ENCODE measurements around the gene ZNF398.
A peak's percentile ranks its signal among the peaks of the same experiment; 100 is the strongest.

ZNF398 gene

DNA sequence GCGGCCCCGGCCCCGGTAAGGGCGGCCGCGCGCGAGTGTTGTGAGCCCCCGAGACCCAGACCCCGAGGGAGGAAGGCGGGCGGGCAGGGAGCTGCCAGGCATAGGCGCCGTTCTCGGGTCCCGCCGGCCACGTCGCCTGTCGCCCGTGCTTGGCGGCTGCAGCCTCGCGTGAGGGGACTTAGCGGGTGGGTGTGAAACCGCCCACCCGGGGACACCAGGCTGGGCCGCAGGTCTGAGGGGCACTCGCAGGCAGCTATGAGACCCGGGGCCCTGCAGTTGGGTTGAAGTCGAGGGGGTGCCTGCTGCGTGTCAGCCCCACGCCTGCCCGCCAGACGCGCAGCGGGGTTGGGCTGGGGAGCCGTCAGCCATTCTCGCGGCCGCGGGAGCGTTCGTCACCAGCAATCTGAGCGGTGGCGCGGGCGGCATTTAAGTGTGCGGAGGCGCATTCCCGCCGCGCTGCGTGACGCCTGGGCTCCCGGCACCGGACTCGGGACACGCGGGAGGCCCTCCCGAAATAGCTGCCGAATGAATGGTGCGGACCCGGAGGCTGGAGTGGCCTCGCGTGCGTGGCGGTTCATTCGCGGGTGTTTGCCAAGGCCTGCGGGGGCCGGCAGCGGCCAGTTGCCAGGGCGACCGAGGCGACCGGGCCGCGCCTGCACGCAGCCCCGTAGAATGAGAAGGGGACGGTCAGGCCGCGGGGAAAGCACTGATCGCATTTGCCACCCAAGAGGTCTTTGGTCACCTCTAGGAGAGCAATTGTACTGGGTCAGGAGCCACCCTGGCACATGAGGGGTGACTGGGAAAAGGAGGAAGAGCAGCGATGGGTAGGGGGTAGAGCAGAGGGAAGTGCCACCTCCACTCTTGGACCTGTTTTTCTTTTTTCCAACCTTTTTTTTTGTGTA lies 750 bp downstream of the ZNF398 start:
- H3K4me1 ChIP-seq (ENCODE audit: control insufficient read depth in 5 of 5, insufficient read depth in 5 of 5, low read length in 5 of 5), result peaks cover 2 to 24% (median 19%) of the 10 kb centered on the region in 5 donors
- H3K36me3 ChIP-seq (ENCODE audit: control insufficient read depth in 5 of 5, insufficient read depth in 5 of 5, low read length in 5 of 5), result no peaks in the 10 kb centered on the region
- peak overlapping the region; percentile 84 for H3K27ac ChIP-seq (ENCODE audit: low read depth, low read length)
- H3K9ac ChIP-seq (ENCODE audit: low read length in 5 of 5), result peak overlapping the region; percentile 80 to 91 (median 86)
- H3K9me3 ChIP-seq (ENCODE audit: control insufficient read depth in 5 of 5, low read length in 5 of 5), result no peaks in the 10 kb centered on the region
- H3K27me3 ChIP-seq (ENCODE audit: control insufficient read depth in 5 of 5, insufficient read depth in 4 of 5, low read length in 5 of 5), result no peaks in the 10 kb centered on the region
- peak overlapping the region; percentile 80 to 95 (median 91) for H3K4me3 ChIP-seq (ENCODE audit: low read depth in 1 of 5, low read length in 5 of 5)

DNA sequence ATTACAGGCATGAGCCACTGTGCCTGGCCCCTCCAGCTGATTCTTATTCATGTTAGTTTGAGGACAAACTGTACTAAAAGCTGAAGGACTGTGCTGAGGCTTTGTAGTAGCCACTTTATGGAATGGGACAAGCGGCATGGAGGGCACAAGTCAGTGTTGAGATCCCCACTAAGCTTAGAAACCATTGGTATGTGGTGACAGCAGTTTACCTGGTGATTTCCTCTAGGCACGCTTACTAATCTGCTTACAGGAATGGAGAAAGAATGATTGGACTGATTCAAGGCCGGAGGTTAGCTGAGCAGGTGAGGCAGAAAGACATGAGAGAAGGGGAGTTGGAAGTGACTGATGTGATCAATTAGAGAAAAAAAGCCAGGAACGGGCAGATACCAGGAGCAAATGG lies 3.7 kb downstream of the ZNF398 start:
- H3K27me3 ChIP-seq (ENCODE audit: control insufficient read depth in 5 of 5, insufficient read depth in 4 of 5, low read length in 5 of 5), result no peaks in the 10 kb centered on the region
- no peak overlapping the region for H3K4me3 ChIP-seq (ENCODE audit: low read depth in 1 of 5, low read length in 5 of 5)
- H3K9ac ChIP-seq (ENCODE audit: low read length in 5 of 5), result no peak overlapping the region
- peaks cover 2 to 22% (median 18%) of the 10 kb centered on the region in 5 donors for H3K4me1 ChIP-seq (ENCODE audit: control insufficient read depth in 5 of 5, insufficient read depth in 5 of 5, low read length in 5 of 5)
- peaks cover 0 to 20% (median 8%) of the 10 kb centered on the region in 5 donors for H3K36me3 ChIP-seq (ENCODE audit: control insufficient read depth in 5 of 5, insufficient read depth in 5 of 5, low read length in 5 of 5)
- H3K27ac ChIP-seq (ENCODE audit: low read depth, low read length), result no peak overlapping the region
- H3K9me3 ChIP-seq (ENCODE audit: control insufficient read depth in 5 of 5, low read length in 5 of 5), result no peaks in the 10 kb centered on the region

DNA sequence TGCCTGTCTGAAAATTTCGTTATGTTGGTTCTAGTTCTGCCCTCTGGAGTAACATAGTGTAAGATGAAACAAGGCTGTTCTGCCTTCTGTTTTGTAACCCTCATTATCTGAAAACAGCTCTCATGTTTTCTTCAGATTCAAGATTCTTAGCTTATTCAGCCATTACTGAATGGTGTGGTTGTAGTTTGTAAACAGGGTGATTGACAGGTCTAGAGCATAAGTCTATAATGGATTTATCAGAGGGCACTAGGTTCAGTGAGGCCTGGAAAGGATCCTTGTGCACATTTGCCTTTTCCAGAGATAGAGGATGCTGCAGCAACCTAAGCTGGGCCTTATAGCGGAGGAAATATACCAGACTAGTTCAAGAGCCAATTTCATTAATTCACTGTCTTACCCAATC lies 6.1 kb downstream of the ZNF398 start:
- no peak overlapping the region for H3K4me3 ChIP-seq (ENCODE audit: low read depth in 1 of 5, low read length in 5 of 5)
- no peak overlapping the region for H3K9ac ChIP-seq (ENCODE audit: low read length in 5 of 5)
- H3K36me3 ChIP-seq (ENCODE audit: control insufficient read depth in 5 of 5, insufficient read depth in 5 of 5, low read length in 5 of 5), result peaks cover 0 to 27% (median 14%) of the 10 kb centered on the region in 5 donors
- H3K9me3 ChIP-seq (ENCODE audit: control insufficient read depth in 5 of 5, low read length in 5 of 5), result no peaks in the 10 kb centered on the region
- H3K27me3 ChIP-seq (ENCODE audit: control insufficient read depth in 5 of 5, insufficient read depth in 4 of 5, low read length in 5 of 5), result no peaks in the 10 kb centered on the region
- H3K27ac ChIP-seq (ENCODE audit: low read depth, low read length), result no peak overlapping the region
- peaks cover 2 to 6% (median 5%) of the 10 kb centered on the region in 5 donors for H3K4me1 ChIP-seq (ENCODE audit: control insufficient read depth in 5 of 5, insufficient read depth in 5 of 5, low read length in 5 of 5)

GRCh38 chr7:149154056-149154455 lies 6.8 kb downstream of the ZNF398 start:
- no peak overlapping the region for H3K9ac ChIP-seq (ENCODE audit: low read length in 5 of 5)
- no peaks in the 10 kb centered on the region for H3K27me3 ChIP-seq (ENCODE audit: control insufficient read depth in 5 of 5, insufficient read depth in 4 of 5, low read length in 5 of 5)
- H3K27ac ChIP-seq (ENCODE audit: low read depth, low read length), result no peak overlapping the region
- no peak overlapping the region for H3K4me3 ChIP-seq (ENCODE audit: low read depth in 1 of 5, low read length in 5 of 5)
- H3K4me1 ChIP-seq (ENCODE audit: control insufficient read depth in 5 of 5, insufficient read depth in 5 of 5, low read length in 5 of 5), result no peaks in the 10 kb centered on the region
- H3K9me3 ChIP-seq (ENCODE audit: control insufficient read depth in 5 of 5, low read length in 5 of 5), result no peaks in the 10 kb centered on the region
- H3K36me3 ChIP-seq (ENCODE audit: control insufficient read depth in 5 of 5, insufficient read depth in 5 of 5, low read length in 5 of 5), result peaks cover 0 to 27% (median 14%) of the 10 kb centered on the region in 5 donors

- no peaks in the 10 kb centered on the region for H3K27me3 ChIP-seq (ENCODE audit: control insufficient read depth in 5 of 5, insufficient read depth in 4 of 5, low read length in 5 of 5)
- H3K4me3 ChIP-seq (ENCODE audit: low read depth in 1 of 5, low read length in 5 of 5), result no peak overlapping the region
- H3K36me3 ChIP-seq (ENCODE audit: control insufficient read depth in 5 of 5, insufficient read depth in 5 of 5, low read length in 5 of 5), result peaks cover 0 to 35% (median 17%) of the 10 kb centered on the region in 5 donors
- H3K9ac ChIP-seq (ENCODE audit: low read length in 5 of 5), result no peak overlapping the region
- H3K27ac ChIP-seq (ENCODE audit: low read depth, low read length), result no peak overlapping the region
- H3K4me1 ChIP-seq (ENCODE audit: control insufficient read depth in 5 of 5, insufficient read depth in 5 of 5, low read length in 5 of 5), result no peaks in the 10 kb centered on the region
- H3K9me3 ChIP-seq (ENCODE audit: control insufficient read depth in 5 of 5, low read length in 5 of 5), result no peaks in the 10 kb centered on the region
Observed at GRCh38 chr7:149156898-149157297, 9.6 kb downstream of the ZNF398 start.

DNA sequence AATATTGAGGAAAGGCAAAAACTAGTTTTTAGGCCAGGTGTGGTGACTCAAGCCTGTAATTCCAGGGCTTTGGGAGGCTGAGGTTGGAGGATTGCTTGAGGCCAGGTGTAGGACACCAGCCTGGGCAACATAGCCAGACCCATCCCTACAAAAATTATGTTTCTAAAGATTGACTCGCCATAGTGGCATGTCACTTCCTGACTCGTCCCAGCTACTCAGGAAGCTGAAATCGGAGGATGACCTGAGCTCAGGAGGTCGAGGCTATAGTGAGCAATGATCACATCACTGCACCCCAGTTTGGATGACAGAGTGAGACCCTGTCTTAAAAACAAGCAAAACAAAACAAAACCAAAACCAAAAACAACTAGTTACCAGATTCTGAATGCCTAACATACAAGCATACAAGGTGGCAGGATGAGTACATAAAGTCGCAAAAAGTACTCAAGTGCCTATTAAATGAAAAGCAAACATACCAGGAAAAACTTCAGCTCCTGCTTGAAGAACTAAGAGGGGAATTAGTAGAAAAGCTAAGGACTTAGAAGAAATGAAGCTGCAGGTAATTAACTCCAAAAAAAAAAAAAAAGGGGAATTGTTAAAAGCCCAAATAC lies 14.1 kb downstream of the ZNF398 start:
- no peaks in the 10 kb centered on the region for H3K27me3 ChIP-seq (ENCODE audit: control insufficient read depth in 5 of 5, insufficient read depth in 4 of 5, low read length in 5 of 5)
- no peak overlapping the region for H3K27ac ChIP-seq (ENCODE audit: low read depth, low read length)
- H3K9me3 ChIP-seq (ENCODE audit: control insufficient read depth in 5 of 5, low read length in 5 of 5), result no peaks in the 10 kb centered on the region
- peaks cover 13 to 42% (median 25%) of the 10 kb centered on the region in 5 donors for H3K36me3 ChIP-seq (ENCODE audit: control insufficient read depth in 5 of 5, insufficient read depth in 5 of 5, low read length in 5 of 5)
- no peak overlapping the region for H3K4me3 ChIP-seq (ENCODE audit: low read depth in 1 of 5, low read length in 5 of 5)
- no peak overlapping the region for H3K9ac ChIP-seq (ENCODE audit: low read length in 5 of 5)
- H3K4me1 ChIP-seq (ENCODE audit: control insufficient read depth in 5 of 5, insufficient read depth in 5 of 5, low read length in 5 of 5), result no peaks in the 10 kb centered on the region

DNA sequence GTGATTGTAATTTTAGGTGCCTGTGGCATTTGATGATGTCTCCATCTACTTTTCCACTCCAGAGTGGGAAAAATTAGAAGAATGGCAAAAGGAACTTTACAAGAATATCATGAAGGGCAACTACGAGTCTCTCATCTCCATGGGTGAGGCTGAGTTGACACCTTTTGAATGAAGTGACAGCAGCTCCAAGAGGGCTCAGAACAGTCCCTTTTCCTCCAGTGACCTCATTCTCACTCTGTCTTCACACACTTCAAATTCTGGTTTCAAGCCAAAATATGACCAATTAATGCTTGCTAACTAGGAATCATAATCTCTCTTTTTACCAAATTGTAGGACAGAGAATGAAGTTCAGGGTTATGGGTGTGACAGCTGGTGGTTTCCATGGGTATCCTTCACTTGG lies 18.9 kb downstream of the ZNF398 start:
- H3K4me3 ChIP-seq (ENCODE audit: low read depth in 1 of 5, low read length in 5 of 5), result no peak overlapping the region
- H3K9ac ChIP-seq (ENCODE audit: low read length in 5 of 5), result no peak overlapping the region
- no peaks in the 10 kb centered on the region for H3K4me1 ChIP-seq (ENCODE audit: control insufficient read depth in 5 of 5, insufficient read depth in 5 of 5, low read length in 5 of 5)
- H3K36me3 ChIP-seq (ENCODE audit: control insufficient read depth in 5 of 5, insufficient read depth in 5 of 5, low read length in 5 of 5), result peaks cover 30 to 76% (median 43%) of the 10 kb centered on the region in 5 donors
- H3K27ac ChIP-seq (ENCODE audit: low read depth, low read length), result no peak overlapping the region
- no peaks in the 10 kb centered on the region for H3K9me3 ChIP-seq (ENCODE audit: control insufficient read depth in 5 of 5, low read length in 5 of 5)
- no peaks in the 10 kb centered on the region for H3K27me3 ChIP-seq (ENCODE audit: control insufficient read depth in 5 of 5, insufficient read depth in 4 of 5, low read length in 5 of 5)

GRCh38 chr7:149166630-149167352 lies 19.5 kb downstream of the ZNF398 start:
- Histone ChIP-seq H3K4me1 (ENCODE audit: control insufficient read depth in 5 of 5, insufficient read depth in 5 of 5, low read length in 5 of 5) (no peaks in the 10 kb centered on the region), H3K27ac (ENCODE audit: low read depth, low read length) (no peak overlapping the region), H3K4me3 (ENCODE audit: low read depth in 1 of 5, low read length in 5 of 5) (no peak overlapping the region), H3K9ac (ENCODE audit: low read length in 5 of 5) (no peak overlapping the region), H3K36me3 (ENCODE audit: control insufficient read depth in 5 of 5, insufficient read depth in 5 of 5, low read length in 5 of 5) (peaks cover 31 to 75% (median 44%) of the 10 kb centered on the region in 5 donors), H3K27me3 (ENCODE audit: control insufficient read depth in 5 of 5, insufficient read depth in 4 of 5, low read length in 5 of 5) (no peaks in the 10 kb centered on the region), H3K9me3 (ENCODE audit: control insufficient read depth in 5 of 5, low read length in 5 of 5) (no peaks in the 10 kb centered on the region)

GRCh38 chr7:149171892-149172533 lies 24.8 kb downstream of the ZNF398 start:
- Histone ChIP-seq H3K27ac (ENCODE audit: low read depth, low read length) (no peak overlapping the region), H3K9ac (ENCODE audit: low read length in 5 of 5) (no peak overlapping the region), H3K27me3 (ENCODE audit: control insufficient read depth in 5 of 5, insufficient read depth in 4 of 5, low read length in 5 of 5) (no peaks in the 10 kb centered on the region), H3K36me3 (ENCODE audit: control insufficient read depth in 5 of 5, insufficient read depth in 5 of 5, low read length in 5 of 5) (peaks cover 31 to 63% (median 43%) of the 10 kb centered on the region in 5 donors), H3K4me1 (ENCODE audit: control insufficient read depth in 5 of 5, insufficient read depth in 5 of 5, low read length in 5 of 5) (no peaks in the 10 kb centered on the region), H3K9me3 (ENCODE audit: control insufficient read depth in 5 of 5, low read length in 5 of 5) (no peaks in the 10 kb centered on the region), H3K4me3 (ENCODE audit: low read depth in 1 of 5, low read length in 5 of 5) (no peak overlapping the region)

All from subcutaneous abdominal adipose tissue (tissue), 5 donors.